Endothelial cell (in vitro differentiated cells): ENCODE data around the gene MAFF. TPM values are rescaled to one million over a fixed set of nuclear protein-coding genes. Genes with fewer than 3 reads are reported as not detected.

Experiments
- DNase-seq: peaks from one replicate; pipeline ENCODE4 v3.0.0; 2021; ENCODE audit warnings: low spot score
- H3K27ac Mint-ChIP-seq: one replicate; pipeline ENCODE4 v1.8.0; 2021; ENCODE audit warnings: mixed read lengths, inconsistent platforms; ENCODE audit not compliant: unreplicated experiment
- H3K27me3 Mint-ChIP-seq: one replicate; pipeline ENCODE4 v1.8.0; 2021; ENCODE audit warnings: mild to moderate bottlenecking, moderate library complexity, mixed read lengths, inconsistent platforms; ENCODE audit not compliant: unreplicated experiment
- H3K36me3 Mint-ChIP-seq: one replicate; pipeline ENCODE4 v1.8.0; 2021; ENCODE audit warnings: mild to moderate bottlenecking, low read depth, mixed read lengths, inconsistent platforms; ENCODE audit not compliant: unreplicated experiment
- H3K4me1 Mint-ChIP-seq: one replicate; pipeline ENCODE4 v1.8.0; 2021; ENCODE audit warnings: mild to moderate bottlenecking, mixed read lengths, inconsistent platforms; ENCODE audit not compliant: unreplicated experiment
- H3K4me3 Mint-ChIP-seq: one replicate; pipeline ENCODE4 v1.8.0; 2021; ENCODE audit warnings: mild to moderate bottlenecking, mixed read lengths, inconsistent platforms; ENCODE audit not compliant: unreplicated experiment
- H3K9me3 Mint-ChIP-seq: one replicate; pipeline ENCODE4 v1.8.0; 2021; ENCODE audit warnings: mixed read lengths, inconsistent platforms; ENCODE audit not compliant: unreplicated experiment
- total RNA-seq: library from RNA; stranded (reverse); fragmentation: NEBNext Ultra II Directional; extraction: Animal tissue kit (Norgen Biotek cat#: 25700); gene quantifications from one replicate; pipeline ENCODE4 v1.2.1, GENCODE V29; 2021; ENCODE audit not compliant: unreplicated experiment
- TF ChIP-seq, protein P1 (sequence below): fragments of 200-600 bp; sonication (generic); IDR thresholded peaks from one replicate; pipeline ENCODE4 v1.5.0; 2021; ENCODE audit warnings: antibody characterized with exemption; ENCODE audit not compliant: unreplicated experiment

Gene MAFF
- total RNA-seq, 1 donor from 2014 or later, result 3.5 TPM

GRCh38 chr22:38187413-38188212 lies 14.2 kb upstream of the MAFF start:
- H3K27ac Mint-ChIP-seq, result no peak overlapping the region
- no peaks in the 10 kb centered on the region for H3K9me3 Mint-ChIP-seq
- H3K27me3 Mint-ChIP-seq, result peaks cover 8% of the 10 kb centered on the region
- H3K36me3 Mint-ChIP-seq, result no peaks in the 10 kb centered on the region
- H3K4me1 Mint-ChIP-seq, result peaks cover 6% of the 10 kb centered on the region
- no peak overlapping the region for H3K4me3 Mint-ChIP-seq
- DNase-seq, result no peak
- TF ChIP-seq, protein P1, sequence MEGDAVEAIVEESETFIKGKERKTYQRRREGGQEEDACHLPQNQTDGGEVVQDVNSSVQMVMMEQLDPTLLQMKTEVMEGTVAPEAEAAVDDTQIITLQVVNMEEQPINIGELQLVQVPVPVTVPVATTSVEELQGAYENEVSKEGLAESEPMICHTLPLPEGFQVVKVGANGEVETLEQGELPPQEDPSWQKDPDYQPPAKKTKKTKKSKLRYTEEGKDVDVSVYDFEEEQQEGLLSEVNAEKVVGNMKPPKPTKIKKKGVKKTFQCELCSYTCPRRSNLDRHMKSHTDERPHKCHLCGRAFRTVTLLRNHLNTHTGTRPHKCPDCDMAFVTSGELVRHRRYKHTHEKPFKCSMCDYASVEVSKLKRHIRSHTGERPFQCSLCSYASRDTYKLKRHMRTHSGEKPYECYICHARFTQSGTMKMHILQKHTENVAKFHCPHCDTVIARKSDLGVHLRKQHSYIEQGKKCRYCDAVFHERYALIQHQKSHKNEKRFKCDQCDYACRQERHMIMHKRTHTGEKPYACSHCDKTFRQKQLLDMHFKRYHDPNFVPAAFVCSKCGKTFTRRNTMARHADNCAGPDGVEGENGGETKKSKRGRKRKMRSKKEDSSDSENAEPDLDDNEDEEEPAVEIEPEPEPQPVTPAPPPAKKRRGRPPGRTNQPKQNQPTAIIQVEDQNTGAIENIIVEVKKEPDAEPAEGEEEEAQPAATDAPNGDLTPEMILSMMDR, result no peak

DNA sequence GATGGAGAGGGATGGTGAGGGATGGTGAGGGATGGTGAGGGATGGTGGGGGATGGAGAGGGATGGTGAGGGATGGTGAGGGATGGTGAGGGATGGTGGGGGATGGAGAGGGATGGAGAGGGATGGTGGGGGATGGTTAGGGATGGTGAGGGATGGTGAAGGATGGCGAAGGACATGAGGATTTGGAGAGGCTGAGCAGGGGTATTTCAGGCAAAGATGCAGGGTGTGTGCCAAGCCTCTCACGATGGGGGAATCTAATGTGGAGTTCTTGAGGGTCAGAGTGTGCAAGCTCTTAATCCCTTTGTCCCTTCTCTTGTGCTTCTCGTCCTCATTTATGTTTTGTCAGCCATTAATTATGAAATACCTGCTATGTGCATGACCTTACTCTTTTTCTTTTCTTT lies 12.7 kb upstream of the MAFF start:
- Mint-ChIP-seq H3K27ac (no peak overlapping the region), H3K4me3 (no peak overlapping the region), H3K4me1 (peaks cover 6% of the 10 kb centered on the region), H3K36me3 (no peaks in the 10 kb centered on the region), H3K9me3 (no peaks in the 10 kb centered on the region), H3K27me3 (peaks cover 8% of the 10 kb centered on the region)
- TF ChIP-seq, protein P1, result no peak
- DNase-seq, result no peak

DNA sequence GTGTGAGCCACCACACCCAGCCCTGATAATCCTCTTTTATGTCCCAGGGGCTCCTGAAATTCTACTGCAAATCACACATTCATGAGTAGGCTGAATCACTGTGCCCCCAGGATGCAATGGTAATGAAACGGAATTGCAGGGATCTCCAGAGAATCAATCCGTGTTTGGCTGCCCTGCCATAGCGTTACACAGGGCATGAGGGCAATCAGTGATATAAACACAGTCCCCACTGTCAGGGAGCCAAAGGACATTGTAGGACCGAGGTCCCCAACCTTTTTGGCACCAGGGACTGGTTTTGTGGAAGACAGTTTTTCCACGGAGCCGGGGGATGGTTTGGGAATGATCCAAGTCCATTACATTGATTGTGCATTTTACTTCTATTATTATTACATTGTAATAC lies 11.2 kb upstream of the MAFF start:
- Mint-ChIP-seq H3K27ac (no peak overlapping the region), H3K4me3 (no peak overlapping the region), H3K4me1 (peaks cover 6% of the 10 kb centered on the region), H3K36me3 (no peaks in the 10 kb centered on the region), H3K9me3 (no peaks in the 10 kb centered on the region), H3K27me3 (peaks cover 8% of the 10 kb centered on the region)
- no peak for DNase-seq
- TF ChIP-seq, protein P1, result no peak

DNA sequence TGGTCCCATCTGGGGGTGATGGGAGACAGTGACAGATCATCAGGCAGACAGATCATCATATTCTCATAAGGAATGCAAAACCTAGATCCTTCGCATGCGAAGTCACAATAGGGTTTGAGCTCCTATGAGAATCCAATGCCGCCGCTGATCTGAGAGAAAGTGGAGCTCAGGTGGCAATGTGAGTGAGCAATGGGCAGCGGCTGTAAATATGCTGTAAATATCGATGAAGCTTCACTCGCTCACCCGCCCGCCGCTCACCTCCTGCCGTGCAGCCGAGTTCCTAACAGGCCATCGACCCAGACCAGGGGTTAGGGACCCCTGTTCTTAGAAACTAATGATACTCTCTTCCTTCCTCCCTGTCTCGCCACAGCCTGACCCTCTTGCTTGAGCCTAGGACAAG lies 10.7 kb upstream of the MAFF start:
- Mint-ChIP-seq H3K36me3 (no peaks in the 10 kb centered on the region), H3K27ac (no peak overlapping the region)
- TF ChIP-seq, protein P1, result no peak

GRCh38 chr22:38191731-38192474 lies 9.9 kb upstream of the MAFF start:
- peaks cover 3% of the 10 kb centered on the region for H3K4me1 Mint-ChIP-seq
- H3K36me3 Mint-ChIP-seq, result no peaks in the 10 kb centered on the region
- peaks cover 6% of the 10 kb centered on the region for H3K27me3 Mint-ChIP-seq
- TF ChIP-seq, protein P1, result no peak
- no peak overlapping the region for H3K27ac Mint-ChIP-seq
- H3K9me3 Mint-ChIP-seq, result no peaks in the 10 kb centered on the region
- no peak overlapping the region for H3K4me3 Mint-ChIP-seq
- DNase-seq, result no peak

More for the DNA sequence above, 10.7 kb upstream of the MAFF start:
- Mint-ChIP-seq H3K9me3 (no peaks in the 10 kb centered on the region), H3K27me3 (peaks cover 8% of the 10 kb centered on the region), H3K4me1 (peaks cover 6% of the 10 kb centered on the region), H3K4me3 (no peak overlapping the region)
- DNase-seq, result no peak
